Activated CD8-positive, alpha-beta memory T cell treated with anti-CD3 and anti-CD28 coated beads, Interleukin-2, amount 50 U/mL, for 48 hours (primary cell): ENCODE data around the gene CERS5.
"Not testable (repeated sequence)": the region's sequence is repeated elsewhere in the genome, so short reads cannot be mapped to it uniquely, and the experiment has no call there.

Source experiments
- DNase-seq: peaks from one replicate; pipeline ENCODE4 v3.0.0-alpha.2; 2020

The CERS5 gene

DNA sequence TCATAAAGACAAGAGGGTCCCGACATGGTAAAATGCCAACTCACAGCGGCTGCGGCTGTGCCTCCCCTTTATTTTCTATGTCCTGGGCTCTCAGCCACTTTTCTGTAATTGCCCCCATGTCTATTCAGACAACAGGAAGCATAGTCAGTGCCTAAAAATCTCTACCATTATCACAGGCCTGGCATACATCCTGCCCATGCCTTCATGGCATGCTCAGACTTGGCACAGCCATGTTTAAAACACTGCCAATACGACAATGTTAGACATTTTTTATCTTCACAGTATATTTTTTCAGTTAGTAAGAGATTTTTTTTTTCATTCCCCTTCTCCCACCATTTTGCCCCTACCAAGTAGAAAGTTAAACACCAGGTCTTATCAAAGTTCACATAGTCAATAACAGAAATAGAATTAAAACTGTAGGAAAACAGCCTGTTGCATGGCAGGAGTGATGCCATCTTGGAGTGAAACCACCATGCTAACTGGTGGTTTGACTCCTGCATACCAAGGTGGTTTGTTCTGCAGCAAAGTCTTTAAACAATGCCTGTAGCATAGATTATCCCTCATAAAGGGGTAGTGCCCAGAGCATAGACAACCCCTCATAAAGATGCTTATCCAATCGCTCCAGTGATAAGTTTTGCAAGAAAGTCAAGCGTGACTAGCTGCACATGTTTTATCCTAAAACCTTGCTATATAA is 18.9 kb upstream of the CERS5 start:
- no peak for DNase-seq

DNA sequence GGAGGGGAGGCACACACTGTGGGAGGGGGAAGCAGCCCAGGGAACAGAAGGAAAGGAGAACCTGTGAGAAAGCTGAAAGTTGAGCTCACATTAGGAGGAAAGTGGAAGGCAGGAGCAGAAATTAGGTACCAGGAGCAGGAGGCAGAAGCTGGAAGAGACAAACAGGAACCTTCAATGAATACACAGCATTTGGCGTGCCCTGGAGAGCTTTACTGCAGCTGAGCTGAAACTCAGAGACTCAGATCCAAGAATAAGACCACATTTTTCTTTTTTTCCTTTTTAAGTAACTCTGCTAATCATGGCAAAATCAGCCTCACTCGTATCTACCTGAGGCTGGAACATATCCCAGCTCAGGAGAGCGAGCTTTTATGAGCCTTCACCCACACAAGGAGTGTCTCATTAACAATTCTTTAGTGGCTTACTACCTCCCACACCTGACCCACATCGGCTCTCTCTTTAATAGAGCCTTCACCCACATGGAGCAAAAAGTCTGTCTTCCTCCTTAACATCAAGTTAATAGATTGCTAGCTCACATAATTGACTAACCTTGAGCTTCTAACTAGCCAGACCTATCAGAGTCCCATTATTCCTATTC is 18.2 kb upstream of the CERS5 start:
- DNase-seq, result no peak

DNA sequence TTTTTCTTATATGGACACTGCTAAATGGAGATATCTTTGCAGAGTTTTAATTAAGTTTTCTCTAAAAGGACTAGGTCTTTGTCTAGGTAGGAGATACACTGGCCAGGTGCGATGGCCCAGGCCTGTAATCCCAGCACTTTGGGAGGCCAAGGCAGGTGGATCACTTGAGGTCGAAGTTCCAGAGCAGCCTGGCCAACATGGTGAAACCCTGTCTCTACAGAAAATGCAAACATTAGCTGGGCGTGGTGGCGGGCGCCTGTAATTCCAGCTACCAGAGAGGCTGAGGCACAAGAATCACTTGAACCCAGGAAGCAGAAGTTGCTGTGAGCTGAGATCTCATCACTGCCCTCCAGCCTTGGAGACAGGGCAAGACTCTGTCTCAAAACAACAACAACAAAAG is 17.1 kb upstream of the CERS5 start:
- DNase-seq, result no peak

DNA sequence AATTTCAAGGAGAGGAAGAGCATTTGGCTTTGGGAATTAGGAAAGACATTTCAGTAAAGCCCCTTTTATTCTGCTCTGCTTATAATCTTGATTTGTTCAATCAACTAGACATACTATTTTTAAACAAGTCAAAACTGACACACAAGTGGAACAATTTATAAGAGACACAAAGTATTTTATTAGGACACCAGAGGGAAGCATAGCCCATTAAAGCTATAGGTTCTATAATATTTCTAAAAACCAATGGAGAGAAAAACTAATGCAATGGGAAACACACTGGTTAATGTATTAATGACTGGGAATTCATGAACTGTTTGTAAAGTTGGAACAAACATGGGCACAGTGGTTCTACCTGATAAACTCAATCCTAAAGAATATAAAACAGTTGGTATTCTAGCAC is 15.3 kb upstream of the CERS5 start:
- no peak for DNase-seq

DNA sequence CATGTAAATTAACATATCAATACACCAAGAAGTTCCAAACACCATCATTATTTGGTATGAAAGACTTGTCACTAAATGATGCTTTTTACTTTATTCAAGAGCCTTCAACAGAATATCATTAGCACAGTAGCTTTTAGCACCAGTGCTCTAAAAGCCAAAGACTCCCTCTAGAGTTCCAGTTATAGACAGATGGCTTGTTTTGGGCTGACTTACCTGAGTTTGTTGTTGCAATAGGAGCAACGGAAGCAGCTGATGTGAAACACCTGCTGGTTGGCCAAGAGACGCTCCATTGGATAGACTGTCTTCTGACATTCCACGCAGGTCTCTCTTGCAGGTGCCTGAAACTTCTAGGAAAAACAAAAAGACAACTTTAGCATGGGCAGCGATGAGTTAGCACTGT is 14.5 kb upstream of the CERS5 start:
- no peak for DNase-seq

DNA sequence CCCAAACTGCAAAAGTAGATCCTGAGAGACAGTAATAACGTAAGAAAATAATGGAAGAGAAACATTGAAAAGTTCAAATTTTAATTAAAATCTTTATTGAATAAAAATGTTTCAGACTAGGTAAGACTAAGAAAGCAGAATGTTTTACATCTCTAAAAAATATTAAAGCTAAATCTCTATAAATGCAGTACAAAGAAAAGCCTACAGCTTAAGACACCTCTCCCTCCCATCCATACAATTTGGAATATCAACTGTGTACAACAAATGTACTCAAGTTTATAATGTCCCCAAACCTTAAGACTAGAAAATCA is 8.5 kb upstream of the CERS5 start:
- DNase-seq, result no peak

DNA sequence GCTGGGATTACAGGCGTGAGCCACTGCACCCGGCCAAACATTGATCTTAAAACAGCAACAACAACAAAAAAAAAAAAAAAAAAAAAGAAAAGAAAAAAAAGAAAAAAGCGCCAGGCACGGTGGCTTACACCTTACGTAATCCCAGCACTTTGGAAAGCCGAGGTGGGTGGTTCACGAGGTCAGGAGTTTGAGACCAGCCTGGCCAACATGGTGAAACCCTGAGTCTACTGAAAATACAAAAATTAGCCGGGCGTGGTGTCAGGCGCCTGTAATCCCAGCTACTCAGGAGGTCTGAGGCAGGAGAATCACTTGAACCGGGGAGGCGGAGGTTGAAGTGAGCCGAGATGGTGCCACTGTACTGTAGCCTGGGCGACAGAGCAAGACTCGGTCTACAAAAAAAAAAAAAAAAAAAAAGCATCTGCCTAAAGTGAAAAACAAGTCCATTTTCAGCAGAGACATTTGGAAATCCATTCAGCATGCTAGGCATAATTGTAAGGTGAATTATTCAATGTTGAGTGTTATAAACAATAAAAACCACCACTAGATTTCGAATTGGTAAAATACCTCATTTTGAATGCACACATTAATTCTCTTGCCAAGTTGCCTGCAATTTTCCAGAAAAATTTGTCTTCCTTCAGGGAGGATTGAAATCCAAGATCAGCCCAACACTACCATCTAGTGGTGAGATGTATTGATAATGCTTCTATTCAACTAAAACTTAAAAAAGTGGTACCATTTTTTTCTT is 8.0 kb upstream of the CERS5 start:
- DNase-seq, result no peak

DNA sequence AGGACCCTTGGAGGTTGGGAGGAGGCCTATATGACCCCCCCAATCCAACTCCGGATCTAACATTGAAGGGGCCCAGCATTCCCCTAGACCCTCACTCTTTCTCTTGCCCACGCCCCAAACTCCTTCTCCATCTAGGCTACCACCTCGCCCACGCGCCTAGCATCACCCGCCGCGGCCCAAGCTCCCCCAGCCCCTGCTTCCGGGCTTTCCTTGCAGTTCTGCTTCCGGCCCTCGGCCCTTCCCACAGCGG is 445 bp downstream of the CERS5 start:
- peak; percentile 86 for DNase-seq

DNA sequence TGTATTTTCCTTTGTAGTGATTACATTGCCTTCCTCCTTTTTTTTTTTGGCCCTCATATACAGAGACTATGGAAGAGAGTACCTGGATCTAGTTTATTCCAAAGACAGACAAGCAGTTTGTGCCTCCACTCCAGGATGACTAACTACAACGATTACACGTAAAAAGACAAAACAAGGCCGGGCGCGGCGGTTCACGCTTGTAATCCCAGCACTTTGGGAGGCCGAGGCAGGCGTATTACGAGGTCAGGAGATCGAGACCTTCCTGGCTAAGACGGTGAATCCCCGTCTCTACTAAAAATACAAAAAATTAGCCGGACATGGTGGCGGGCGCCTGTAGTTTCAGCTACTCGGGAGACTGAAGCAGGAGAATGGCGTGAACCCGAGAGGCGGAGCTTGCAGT is 2.2 kb downstream of the CERS5 start:
- peak; percentile 45 for DNase-seq

DNA sequence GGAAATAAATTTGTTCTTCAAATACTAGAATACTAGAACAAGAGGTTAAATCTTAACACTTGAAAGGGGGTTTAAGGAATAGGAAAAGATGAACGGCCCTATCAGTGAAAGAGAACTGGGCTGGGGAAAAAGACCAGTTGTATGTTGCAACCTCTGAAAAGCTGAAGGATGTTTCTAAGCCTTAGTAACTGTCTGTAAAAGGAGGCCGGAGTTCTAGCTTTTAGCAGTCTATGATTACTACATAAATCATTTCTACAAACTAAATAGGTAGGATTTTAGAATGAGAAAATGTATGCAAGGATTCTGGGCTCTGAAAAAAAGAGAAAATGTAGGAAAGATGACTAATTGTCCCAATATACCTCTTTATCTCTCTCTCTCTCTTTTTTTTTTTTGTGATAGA is 4.9 kb downstream of the CERS5 start:
- no peak for DNase-seq

DNA sequence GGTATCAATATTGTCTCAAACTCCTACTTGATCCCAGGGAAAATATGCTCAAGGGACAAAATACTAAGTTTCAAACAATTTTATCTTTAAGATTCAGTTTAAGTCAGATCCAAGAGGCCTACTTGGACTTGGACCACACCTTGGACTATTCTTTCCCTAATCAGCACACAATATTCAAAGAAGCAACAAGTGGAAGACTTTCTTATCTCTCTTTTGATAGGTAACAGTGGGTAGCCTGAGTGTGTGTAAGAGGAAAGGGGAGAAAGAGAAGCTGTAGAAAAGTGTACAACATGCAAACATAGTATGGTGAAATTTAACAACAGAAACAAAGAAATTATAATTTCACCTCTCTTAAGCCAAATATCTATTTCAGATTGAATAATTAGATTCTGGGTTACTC is 6.5 kb downstream of the CERS5 start:
- DNase-seq, result no peak

DNA sequence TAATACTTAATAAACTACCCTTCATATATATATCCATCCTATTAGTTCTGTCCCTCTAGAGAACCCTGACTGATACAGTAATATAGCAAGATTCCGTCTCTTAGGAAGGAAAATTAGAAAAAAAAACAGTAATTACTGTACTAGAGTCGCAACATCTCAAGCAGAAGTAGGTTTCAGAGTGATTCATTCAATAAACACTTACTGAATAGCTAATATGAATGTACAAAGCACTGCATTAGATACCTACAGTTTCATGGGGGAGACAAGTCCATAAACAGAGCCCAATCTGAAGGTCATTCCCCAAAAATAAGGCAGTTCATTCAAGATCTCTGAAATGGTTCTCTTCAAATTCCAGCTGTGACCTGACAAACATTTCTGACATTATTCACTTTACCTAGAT is 9.9 kb downstream of the CERS5 start:
- DNase-seq, result no peak

DNA sequence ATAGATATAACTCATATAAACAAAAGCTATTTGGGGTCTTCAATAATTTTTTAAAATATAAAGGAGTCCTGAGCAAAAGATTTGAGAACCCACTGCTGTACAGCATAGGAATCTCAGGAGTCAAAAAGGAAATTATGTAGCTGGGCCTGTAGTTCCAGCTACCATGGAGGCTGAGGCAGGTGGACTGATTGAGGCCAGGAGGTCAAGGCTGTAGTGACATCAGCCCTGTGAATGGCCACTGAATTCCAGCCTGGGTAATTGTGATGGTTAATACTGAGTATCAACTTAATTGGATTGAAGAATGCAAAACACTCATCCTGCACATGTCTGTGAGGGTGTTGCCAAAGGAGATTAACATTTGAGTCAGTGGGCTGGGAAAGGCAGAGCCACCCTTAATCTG is 10.5 kb downstream of the CERS5 start:
- no peak for DNase-seq

DNA sequence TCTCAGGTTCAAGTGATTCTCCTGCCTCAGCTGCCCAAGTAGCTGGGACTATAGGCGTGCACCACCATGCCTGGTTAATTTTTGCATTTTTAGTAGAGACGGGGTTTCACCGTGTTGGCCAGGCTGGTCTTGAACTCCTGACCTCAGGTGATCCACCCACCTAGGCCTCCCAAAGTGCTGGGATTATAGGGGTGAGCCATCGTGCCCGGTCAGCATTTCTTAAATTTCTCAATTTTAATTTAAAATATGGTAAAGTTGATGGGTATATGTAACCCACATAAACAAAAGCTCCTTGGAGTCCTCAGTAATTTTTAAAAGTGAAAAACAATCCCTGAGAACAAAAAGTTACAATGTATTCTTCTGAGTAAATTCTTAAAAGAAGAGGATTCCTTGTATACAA is 12.2 kb downstream of the CERS5 start:
- DNase-seq, result not testable (repeated sequence)

DNA sequence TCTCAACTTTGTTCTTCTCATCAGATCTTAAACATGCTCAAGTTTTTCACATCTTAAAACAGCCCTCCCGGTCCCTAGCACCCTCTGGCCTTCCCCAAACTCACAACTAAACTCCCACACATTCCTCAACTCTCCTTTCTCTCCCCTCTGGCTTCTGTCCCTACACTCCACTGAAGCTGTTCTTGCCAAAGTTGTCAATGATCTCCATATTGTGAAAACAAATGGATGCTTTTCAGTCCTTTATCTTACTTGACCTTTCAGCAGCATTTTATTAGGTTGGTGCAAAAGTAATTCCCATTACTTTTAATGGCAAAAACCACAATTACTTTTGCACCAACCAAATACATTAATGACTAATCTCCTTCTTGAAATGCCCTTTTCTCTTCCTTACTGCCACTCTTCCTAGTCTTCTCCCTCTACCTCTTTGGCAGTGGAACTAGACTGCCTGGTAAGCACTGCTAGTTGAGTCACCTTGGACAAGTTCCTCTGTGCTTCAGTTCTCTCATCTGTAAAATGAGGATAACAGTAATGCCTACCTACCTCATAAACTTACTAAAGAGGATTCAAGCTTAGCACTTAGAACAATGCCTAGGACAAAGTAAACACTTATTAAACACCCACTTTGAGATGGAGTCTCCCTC is 16.0 kb downstream of the CERS5 start:
- no peak for DNase-seq

DNA sequence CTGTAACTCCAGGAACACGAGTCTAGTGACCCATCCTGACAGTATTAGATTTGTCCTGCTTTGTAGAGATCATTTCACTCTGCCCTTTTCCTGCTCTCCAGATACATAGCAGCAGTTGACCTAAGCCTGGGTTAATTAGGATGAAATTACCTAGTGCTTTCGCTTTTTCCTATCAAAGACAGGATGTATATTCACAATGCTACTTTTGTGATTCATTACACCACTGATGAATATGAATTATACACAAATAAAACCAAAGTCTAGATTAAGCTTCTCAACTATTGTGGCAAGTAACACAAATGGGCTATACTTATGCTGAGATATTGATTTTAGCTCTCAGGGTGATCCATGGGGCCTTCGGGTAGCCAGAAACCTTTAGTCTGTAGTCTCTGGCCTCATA is 17.9 kb downstream of the CERS5 start:
- DNase-seq, result no peak

DNA sequence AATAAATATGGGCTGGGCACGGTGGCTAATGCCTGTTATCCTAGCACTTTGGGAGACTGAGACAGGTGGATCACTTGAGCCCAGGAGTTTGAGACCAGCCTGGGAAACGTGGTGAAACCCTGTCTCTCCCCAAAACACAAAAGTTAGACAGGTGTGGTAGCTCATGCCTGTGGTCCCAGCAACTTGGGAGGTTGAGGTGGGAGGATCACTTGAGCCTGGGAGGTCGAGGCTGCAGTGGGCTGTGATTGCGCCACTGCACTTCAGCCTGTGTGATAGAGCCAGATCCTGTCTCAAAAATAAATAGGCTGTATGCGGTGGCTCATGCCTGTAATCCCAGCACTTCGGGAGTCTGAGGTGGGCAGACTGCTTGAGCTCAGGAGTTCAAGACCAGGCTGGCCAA is 19.2 kb downstream of the CERS5 start:
- peak; percentile 35 for DNase-seq

DNA sequence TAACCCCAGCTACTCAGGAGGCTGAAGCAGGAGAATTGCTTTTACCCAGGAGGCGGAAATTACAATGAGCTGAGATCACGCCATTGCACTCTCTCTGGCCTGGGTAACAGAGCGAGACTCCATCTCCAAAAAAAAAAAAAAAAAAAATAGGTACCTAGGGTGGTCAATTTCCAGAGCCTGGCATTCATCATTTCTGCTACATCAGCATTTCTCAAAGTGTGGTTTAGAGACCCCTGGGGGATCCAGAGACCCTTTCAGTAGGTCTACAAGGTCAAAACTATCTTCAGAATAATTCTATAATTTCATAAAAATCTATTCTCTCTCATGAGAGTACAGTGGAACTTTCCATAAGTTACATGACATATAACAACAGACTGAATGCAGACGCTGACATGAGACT is 19.9 kb downstream of the CERS5 start:
- DNase-seq, result no peak

DNA sequence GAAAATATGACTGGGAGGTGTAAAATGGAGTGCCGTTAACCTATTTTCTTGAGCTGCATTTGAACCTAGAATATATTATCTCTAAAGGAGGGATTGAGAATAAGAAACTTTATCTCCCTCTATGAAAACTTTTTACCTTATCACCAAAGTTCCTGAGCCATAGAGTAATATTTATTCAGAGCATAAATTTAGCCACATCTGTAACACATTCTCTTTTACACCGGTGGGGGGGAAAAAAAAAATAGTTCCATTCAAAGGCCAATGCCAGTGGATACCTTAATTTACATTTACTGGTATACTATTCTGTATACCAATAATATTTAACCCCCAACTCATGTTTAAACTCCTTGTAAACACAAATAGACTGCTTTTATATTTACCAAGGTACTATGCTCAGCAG is 21.7 kb downstream of the CERS5 start:
- no peak for DNase-seq

DNA sequence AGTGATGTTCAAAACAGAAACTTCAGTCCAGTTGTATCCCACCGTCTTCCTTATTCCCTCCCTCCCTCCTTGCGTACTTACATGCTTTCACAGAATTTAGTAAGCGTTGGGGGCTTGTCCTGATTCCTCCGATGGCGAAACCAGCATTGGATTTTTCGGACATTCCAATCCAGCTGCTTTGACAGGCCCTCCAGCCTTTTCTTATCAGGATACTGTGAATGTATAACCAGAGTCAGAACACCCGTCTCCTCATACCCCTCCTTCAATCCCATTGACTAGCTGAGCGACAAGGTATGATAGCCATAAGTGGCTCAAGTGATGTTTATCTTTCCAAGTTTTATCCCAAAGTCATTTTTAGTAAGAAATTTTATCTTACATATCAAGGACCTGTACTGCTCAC is 24.2 kb downstream of the CERS5 start:
- no peak for DNase-seq

DNA sequence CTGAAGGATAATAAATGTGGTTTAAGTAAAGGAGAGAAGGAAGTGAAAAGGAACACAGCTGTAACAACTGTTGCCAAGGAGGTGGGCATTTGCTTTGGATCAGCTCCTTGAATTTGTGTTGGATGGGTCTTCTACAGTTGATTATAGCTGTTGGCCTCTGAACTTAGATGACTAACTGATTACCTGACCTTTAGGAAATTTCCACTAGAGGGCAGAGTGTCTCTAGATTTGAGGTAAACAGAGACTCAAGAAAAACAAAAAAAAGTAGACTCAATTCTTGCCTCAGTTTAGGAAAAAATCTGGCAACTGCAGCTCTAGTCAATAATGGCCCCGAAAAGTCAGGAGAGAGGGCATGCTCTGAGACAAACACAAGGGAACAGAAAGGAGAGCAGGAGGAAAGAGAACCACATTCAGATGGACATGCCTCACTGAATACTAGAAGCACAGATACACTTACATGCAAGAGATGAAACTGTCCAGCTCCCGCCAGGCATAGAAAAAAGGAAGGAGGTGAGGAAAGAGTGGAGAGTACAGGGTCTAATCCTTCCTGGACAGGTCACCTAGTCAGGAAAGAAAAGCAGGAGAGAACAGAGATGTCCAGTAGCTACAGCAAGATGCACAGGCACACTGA is 34.5 kb downstream of the CERS5 start:
- peak; percentile 37 for DNase-seq

DNA sequence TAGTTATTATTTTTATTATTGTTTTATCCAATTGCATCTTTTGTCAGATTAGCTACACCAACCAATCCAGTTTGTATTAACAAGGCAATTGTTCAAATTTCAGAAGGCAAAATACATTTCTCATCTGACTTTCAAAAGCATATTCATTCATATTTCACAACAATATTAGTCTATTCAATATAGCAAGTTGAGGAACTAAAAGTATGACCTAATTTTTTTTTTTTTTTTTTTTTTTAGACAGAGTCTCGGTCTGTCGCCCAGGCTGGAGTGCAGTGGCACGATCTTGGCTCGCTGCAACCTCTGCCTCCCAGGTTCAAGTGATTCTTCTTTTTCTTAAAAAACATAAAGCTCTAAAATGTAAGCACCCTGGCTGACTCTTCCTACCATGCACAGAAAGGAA is 37.9 kb downstream of the CERS5 start:
- no peak for DNase-seq

DNA sequence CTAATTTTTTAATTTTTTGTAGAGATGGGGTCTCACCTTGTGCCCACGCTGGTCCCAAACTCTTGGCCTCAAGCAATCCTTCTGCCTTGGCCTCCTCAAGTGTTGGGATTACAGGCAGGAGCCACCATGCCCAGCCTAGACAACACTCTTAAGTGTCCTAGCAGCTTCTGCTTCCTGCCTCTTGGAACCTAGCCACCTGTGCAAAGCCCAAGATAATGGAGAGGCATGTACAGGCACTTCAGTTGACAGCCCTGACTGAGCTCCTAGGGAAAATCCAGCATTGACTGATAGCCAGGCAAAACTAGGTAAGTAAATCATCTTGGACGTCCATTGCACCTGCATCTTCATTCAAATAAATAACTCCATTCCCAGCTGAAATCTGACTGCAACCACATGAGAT is 39.6 kb downstream of the CERS5 start:
- DNase-seq, result peak; percentile 47

DNA sequence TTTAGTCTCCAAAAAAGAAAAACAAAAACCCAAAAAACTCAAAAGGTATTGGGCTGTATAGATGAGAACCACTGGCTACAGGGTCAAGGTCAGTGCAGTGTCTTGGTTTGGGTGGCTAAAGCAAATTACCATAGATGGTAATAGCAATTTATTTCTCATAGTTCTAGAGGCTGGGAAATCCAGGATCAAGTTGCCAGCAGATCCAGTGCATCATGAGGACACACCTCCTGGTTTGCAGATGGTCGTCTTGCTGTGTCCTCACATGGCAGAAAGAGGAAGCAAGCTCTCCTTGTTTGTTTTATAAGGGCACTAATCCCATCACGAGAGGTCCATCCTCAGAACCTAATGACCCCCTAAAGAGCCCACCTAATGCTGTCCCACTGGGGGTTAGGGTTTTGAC is 44.0 kb downstream of the CERS5 start:
- DNase-seq, result no peak
